GM12878 (cell line): ENCODE data around the gene TNIP1. TPM values are rescaled to one million over a fixed set of nuclear protein-coding genes. Genes with fewer than 3 reads are reported as not detected.

Experiments used
- ATAC-seq: fragments of 200-7000 bp; cut with Tn5 transposase; 3 replicates; pipeline ENCODE4 v1.9.1; 2020; ENCODE audit warnings: mild to moderate bottlenecking, moderate library complexity
- BruUV-seq: library from RNA; stranded (reverse); fragments of 400-500 nt; replicated peaks from 2 replicates; lab custom pipeline; 2021; lab: Mats Ljungman, UMichigan
- CTCF ChIA-PET: fragments of 300-600 bp; sonication (Branson Sonifier 250); formaldehyde crosslinking; extraction: SDS; loops from one replicate; lab custom pipeline; 2021; ENCODE audit warnings: inconsistent platforms; lab: Yijun Ruan, JAX
- POLR2A ChIA-PET: fragments of 350-600 bp; formaldehyde crosslinking; extraction: SDS; loops from one replicate; lab custom pipeline; 2021; ENCODE audit warnings: inconsistent platforms; lab: Charles Lee
- RAD21 ChIA-PET: fragments of 300-600 bp; sonication (Branson Sonifier 250); formaldehyde crosslinking; loops from one replicate; lab custom pipeline; 2023; ENCODE audit warnings: antibody characterized with exemption; ENCODE audit not compliant: unreplicated experiment; lab: Charles Lee
- SMC1A ChIA-PET: fragments of 300-600 bp; sonication (Branson Sonifier 250); formaldehyde crosslinking; loops from one replicate; lab custom pipeline; 2023; ENCODE audit not compliant: unreplicated experiment, uncharacterized antibody; lab: Charles Lee
- DNase-seq: peaks from one replicate; pipeline ENCODE4 v3.0.0-alpha.2; 2011; ENCODE audit warnings: low read depth, low spot score
- FAIRE-seq: peaks from 3 replicates; lab custom pipeline; 2011; peaks lifted over from hg19 to GRCh38; lab: Jason Lieb, UNC
- H2AFZ ChIP-seq: 2 replicates; pipeline ENCODE4 v1.6.0; 2011; ENCODE audit warnings: low read depth, low read length, control low read depth; ENCODE audit not compliant: control insufficient read depth
- H3K27ac ChIP-seq: 2 replicates; pipeline ENCODE4 v1.5.1; 2011; ENCODE audit warnings: control low read depth; ENCODE audit not compliant: control insufficient read depth, insufficient read depth
- H3K27me3 ChIP-seq, 2 experiments: replicated peaks in 1 of 2; 2 replicates each; pipeline versions ENCODE4 v1.6.0 to v1.6.1; 2011; ENCODE audit warnings: low read length in 1 of 2; ENCODE audit not compliant: control insufficient read depth in 2 of 2, insufficient read depth in 2 of 2
- H3K36me3 ChIP-seq, 2 experiments: 2 replicates each; pipeline ENCODE4 v1.5.1; 2011; ENCODE audit warnings: low read length in 1 of 2; ENCODE audit not compliant: control insufficient read depth in 2 of 2, insufficient read depth in 2 of 2
- H3K4me1 ChIP-seq: 2 replicates; pipeline ENCODE4 v1.6.1; 2011; ENCODE audit warnings: mild to moderate bottlenecking, low read length, moderate library complexity, mixed read lengths; ENCODE audit not compliant: control insufficient read depth, insufficient read depth
- H3K4me2 ChIP-seq: 2 replicates; pipeline ENCODE4 v1.6.0; 2011; ENCODE audit warnings: control low read depth; ENCODE audit not compliant: control insufficient read depth, insufficient read depth
- H3K4me3 ChIP-seq: fragments of 200-600 bp; sonication (generic); 2 replicates; pipeline ENCODE4 v1.5.1; 2016
- H3K79me2 ChIP-seq: 2 replicates; pipeline ENCODE4 v1.6.0; 2011; ENCODE audit warnings: low read length; ENCODE audit not compliant: control insufficient read depth, insufficient read depth
- H3K9ac ChIP-seq: 2 replicates; pipeline ENCODE4 v1.8.0; 2011; ENCODE audit warnings: low read length, control low read depth, mixed read lengths; ENCODE audit not compliant: control insufficient read depth, insufficient read depth
- H3K9me3 ChIP-seq: replicated peaks from 3 replicates; pipeline ENCODE4 v1.5.1; 2011; ENCODE audit warnings: mild to moderate bottlenecking, low read length; ENCODE audit not compliant: control insufficient read depth, insufficient read depth
- H4K20me1 ChIP-seq: 2 replicates; pipeline ENCODE4 v1.6.0; 2011; ENCODE audit not compliant: control insufficient read depth, insufficient read depth
- BACH1 ChIP-seq: fragments of 450-650 bp; IDR thresholded peaks from 2 replicates; pipeline ENCODE4 v1.6.1; 2017; ENCODE audit warnings: mild to moderate bottlenecking, borderline replicate concordance
- KAT2A ChIP-seq: conservative IDR thresholded peaks from 2 replicates; pipeline ENCODE4 v1.6.1; 2011; ENCODE audit warnings: low read depth, low read length; ENCODE audit not compliant: control insufficient read depth
- SP1 ChIP-seq: IDR thresholded peaks from one replicate; pipeline ENCODE4 v1.6.1; 2011; ENCODE audit warnings: low read depth, low read length
- ZBED1 ChIP-seq: IDR thresholded peaks from 2 replicates; pipeline ENCODE4 v1.6.1; 2016; ENCODE audit warnings: borderline replicate concordance
- WGBS: methylation state at CpG from one replicate; pipeline ENCODE4 v1.1.6; 2016; ENCODE audit warnings: low lambda C conversion rate; ENCODE audit not compliant: insufficient replicate concordance, insufficient coverage; ENCODE audit errors: missing lambda C conversion rate; 5-methylcytosine and 5-hydroxymethylcytosine counted together
- in situ Hi-C: fragments of 300-500 bp; cut with MboI; formaldehyde crosslinking; loops from 9 replicates; pipeline ENCODE4 v1.14.3; 2018; ENCODE audit warnings: mixed read lengths
- intact Hi-C: fragments of 100-400 bp; cut with micrococcal nuclease; formaldehyde crosslinking; loops from one replicate; pipeline ENCODE4 v1.14.2; 2022; ENCODE audit not compliant: unreplicated experiment
- polyA plus RNA-seq, 11 experiments: library from polyadenylated mRNA; depleted of rRNA in 4 of 11; unstranded in 6 of 11; stranded (reverse) in 5 of 11; fragments of >200 nt; fragmentation: Nextera tagmentation in 4 of 11; fragmentation: Illumina TruSeq in 1 of 11; extraction: Ambion mirVana in 4 of 11; extraction: Trizol in 1 of 11; gene quantifications; 1 replicate in 1 of 11; 2 replicates in 10 of 11; pipeline versions ENCODE4 v1.2.1 to v1.2.3, GENCODE V29; 2011 to 2016; ENCODE audit warnings: inconsistent platforms in 2 of 11, missing spikeins in 2 of 11, low read depth in 1 of 11
- total RNA-seq, 4 experiments: library from RNA; depleted of rRNA in 3 of 4; stranded (reverse); fragments of >200 nt in 3 of 4; fragmentation: Illumina TruSeq in 1 of 4; extraction: Trizol in 1 of 4; gene quantifications; 2 replicates each; pipeline versions ENCODE4 v1.2.1 to v1.2.3, GENCODE V29; 2013 to 2021
- TF ChIP-seq, protein P1 (sequence below): IDR thresholded peaks from 2 replicates; pipeline ENCODE4 v1.6.1; 2012; ENCODE audit warnings: low read length, inconsistent platforms

Gene TNIP1
- total and polyA plus RNA-seq, 10 of the 15 experiments (the other 5 are each of a cell fraction or from before 2014, with no cell fraction given) = 4.4 to 279 (median 150) TPM

DNA sequence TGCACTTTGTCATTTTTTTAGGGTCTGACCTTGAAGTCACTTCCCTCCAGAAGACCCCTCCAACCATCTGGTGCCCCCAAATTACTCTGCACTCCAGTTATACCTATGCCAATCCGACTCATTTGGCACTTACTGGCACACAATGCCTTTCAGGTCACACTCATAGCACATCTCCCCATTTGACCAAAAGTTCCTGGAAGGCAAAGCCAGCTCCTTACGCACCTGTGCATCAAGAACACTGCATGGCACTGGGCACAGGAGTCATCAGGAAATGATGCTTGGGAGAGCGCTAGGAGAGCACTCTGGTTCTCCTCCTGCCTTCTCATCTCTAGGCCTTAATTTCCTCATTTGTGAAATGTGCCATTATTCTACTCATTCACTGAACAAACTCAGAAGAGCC is 2.9 kb downstream of the TNIP1 start:
- FAIRE-seq = no peak
- BruUV-seq = no TSS peak
- Histone ChIP-seq H3K4me3 (peak overlapping the region; percentile 89), H3K9me3 (no peaks in the 10 kb centered on the region; the same call in 2 of the 3 replicates), H3K27ac (peak overlapping the region; percentile 90), H4K20me1 (peaks cover 19% of the 10 kb centered on the region), H3K9ac (peak overlapping the region; percentile 93), H3K79me2 (peaks cover 100% of the 10 kb centered on the region), H3K36me3 (peaks cover 6 to 46% of the 10 kb centered on the region in 2 experiments), H3K27me3 (no peaks in the 10 kb centered on the region), H2AFZ (no peak overlapping the region; the same call in 1 of the 2 replicates), H3K4me2 (peak overlapping the region; percentile 100), H3K4me1 (peaks cover 37% of the 10 kb centered on the region)
- TF ChIP-seq, protein P1, sequence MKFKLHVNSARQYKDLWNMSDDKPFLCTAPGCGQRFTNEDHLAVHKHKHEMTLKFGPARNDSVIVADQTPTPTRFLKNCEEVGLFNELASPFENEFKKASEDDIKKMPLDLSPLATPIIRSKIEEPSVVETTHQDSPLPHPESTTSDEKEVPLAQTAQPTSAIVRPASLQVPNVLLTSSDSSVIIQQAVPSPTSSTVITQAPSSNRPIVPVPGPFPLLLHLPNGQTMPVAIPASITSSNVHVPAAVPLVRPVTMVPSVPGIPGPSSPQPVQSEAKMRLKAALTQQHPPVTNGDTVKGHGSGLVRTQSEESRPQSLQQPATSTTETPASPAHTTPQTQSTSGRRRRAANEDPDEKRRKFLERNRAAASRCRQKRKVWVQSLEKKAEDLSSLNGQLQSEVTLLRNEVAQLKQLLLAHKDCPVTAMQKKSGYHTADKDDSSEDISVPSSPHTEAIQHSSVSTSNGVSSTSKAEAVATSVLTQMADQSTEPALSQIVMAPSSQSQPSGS = no peak
- no peak for TF ChIP-seq SP1
- TF ChIP-seq KAT2A = no peak
- no peak for TF ChIP-seq BACH1
- TF ChIP-seq ZBED1 = 0 out of 2 replicates have a peak, but pooled peaks have one; percentile 13
- intact Hi-C loops (loop anchor here (5.0 kb wide), 1 partner anchor 34 kb away; no protein-coding TSS in a partner anchor), in situ Hi-C loops (no loop called here)
- ATAC-seq = no peak
- SMC1A ChIA-PET = interaction anchor here (0.7 to 2.7 kb wide), 9 partner anchors 8 to 136 kb away, joined by 3 to 23 read pairs (median 5); no protein-coding TSS in a partner anchor
- POLR2A ChIA-PET = interaction anchor here (0.7 to 14.3 kb wide), 10 partner anchors 8 to 64 kb away, joined by 3 to 222 read pairs (median 4); no protein-coding TSS in a partner anchor
- no peak for DNase-seq
- 0% methylated on average over 3 of the region's 3 CpGs for WGBS
- RAD21 ChIA-PET = interaction anchor here (1.3 to 2.7 kb wide), 5 partner anchors 8 to 85 kb away, joined by 4 to 9 read pairs (median 7); no protein-coding TSS in a partner anchor
- CTCF ChIA-PET = interaction anchor here (0.9 to 7.5 kb wide), 9 partner anchors 9 to 46 kb away, joined by 3 to 60 read pairs (median 4); no protein-coding TSS in a partner anchor
